ENCODE measurements around the gene F2R.
A peak's percentile ranks its signal among the peaks of the same experiment; 100 is the strongest.
"Not testable (repeated sequence)": the region's sequence is repeated elsewhere in the genome, so short reads cannot be mapped to it uniquely, and the experiment has no call there.

F2R gene

DNA sequence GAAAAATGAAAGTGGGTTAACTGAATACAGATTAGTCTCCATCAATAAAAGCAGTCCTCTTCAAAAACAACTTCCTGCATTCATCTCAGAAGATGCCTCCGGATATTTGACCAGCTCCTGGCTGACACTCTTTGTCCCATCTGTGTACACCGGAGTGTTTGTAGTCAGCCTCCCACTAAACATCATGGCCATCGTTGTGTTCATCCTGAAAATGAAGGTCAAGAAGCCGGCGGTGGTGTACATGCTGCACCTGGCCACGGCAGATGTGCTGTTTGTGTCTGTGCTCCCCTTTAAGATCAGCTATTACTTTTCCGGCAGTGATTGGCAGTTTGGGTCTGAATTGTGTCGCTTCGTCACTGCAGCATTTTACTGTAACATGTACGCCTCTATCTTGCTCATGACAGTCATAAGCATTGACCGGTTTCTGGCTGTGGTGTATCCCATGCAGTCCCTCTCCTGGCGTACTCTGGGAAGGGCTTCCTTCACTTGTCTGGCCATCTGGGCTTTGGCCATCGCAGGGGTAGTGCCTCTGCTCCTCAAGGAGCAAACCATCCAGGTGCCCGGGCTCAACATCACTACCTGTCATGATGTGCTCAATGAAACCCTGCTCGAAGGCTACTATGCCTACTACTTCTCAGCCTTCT, 16.6 kb downstream of the F2R start:
- WGBS, 2 experiments: 94 to 95% methylated on average over 15 of the region's 15 CpGs
- Histone ChIP-seq H3K36me3 (ENCODE audit: control insufficient read depth, insufficient read depth, low read length) (peaks cover 19% of the 10 kb centered on the region), H3K27me3 (ENCODE audit: control insufficient read depth, insufficient read depth, low read length, poor library complexity, severe bottlenecking) (no peaks in the 10 kb centered on the region), H3K9me3 (ENCODE audit: control insufficient read depth, low read length) (no peaks in the 10 kb centered on the region), H3K4me3 (ENCODE audit: insufficient read depth, low read depth, low read length) (no peak overlapping the region), H3K27ac (ENCODE audit: insufficient read depth, low read depth, low read length, poor library complexity, severe bottlenecking) (no peak overlapping the region), H3K4me1 (ENCODE audit: control insufficient read depth, insufficient read depth, low read length) (peaks cover 3% of the 10 kb centered on the region)

DNA sequence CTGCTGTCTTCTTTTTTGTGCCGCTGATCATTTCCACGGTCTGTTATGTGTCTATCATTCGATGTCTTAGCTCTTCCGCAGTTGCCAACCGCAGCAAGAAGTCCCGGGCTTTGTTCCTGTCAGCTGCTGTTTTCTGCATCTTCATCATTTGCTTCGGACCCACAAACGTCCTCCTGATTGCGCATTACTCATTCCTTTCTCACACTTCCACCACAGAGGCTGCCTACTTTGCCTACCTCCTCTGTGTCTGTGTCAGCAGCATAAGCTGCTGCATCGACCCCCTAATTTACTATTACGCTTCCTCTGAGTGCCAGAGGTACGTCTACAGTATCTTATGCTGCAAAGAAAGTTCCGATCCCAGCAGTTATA, 17.1 kb downstream of the F2R start:
- WGBS, 2 experiments: 95% methylated on average over 13 of the region's 13 CpGs

DNA sequence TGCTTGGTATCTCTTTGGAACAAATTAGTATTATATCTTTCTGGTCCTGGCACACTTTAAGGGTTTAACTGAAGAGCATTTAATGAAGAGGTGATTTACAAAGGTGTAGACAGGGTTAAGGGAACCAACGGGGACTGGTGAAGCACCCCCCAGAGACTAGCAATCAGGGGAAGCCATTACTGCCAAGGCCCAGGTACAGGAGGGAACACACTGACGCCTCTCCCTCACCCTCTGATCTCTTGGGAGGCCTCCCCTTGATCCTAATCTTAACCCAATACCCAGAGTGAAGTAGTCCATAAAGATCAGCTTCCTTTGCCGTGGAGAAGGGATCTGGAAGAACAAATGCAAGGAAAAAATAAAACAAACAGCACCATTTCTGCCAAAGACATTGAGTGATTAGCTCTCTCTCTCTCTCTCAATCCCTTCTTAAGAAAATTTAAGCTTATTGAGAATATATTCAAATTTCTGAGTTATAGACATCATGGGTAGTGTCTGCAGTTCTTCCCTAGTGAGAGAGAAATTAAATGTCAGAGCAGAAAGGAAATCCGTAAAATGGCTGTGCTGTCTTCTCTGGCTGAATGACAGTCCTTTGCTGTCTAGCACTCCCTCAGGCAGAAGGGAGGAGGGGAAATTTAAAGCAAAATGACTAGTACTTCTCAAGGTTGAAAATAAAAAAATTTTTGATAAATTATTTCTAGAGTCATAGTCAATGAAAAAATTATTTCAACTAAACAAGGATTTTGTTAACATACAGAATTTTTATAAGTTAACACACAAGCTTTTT, 20.0 kb downstream of the F2R start:
- Histone ChIP-seq H3K4me1 (ENCODE audit: control insufficient read depth, insufficient read depth, low read length) (peaks cover 3% of the 10 kb centered on the region), H3K9me3 (ENCODE audit: control insufficient read depth, low read length) (no peaks in the 10 kb centered on the region), H3K36me3 (ENCODE audit: control insufficient read depth, insufficient read depth, low read length) (peaks cover 11% of the 10 kb centered on the region), H3K27me3 (ENCODE audit: control insufficient read depth, insufficient read depth, low read length, poor library complexity, severe bottlenecking) (no peaks in the 10 kb centered on the region), H3K27ac (ENCODE audit: insufficient read depth, low read depth, low read length, poor library complexity, severe bottlenecking) (peak overlapping the region; percentile 50), H3K4me3 (ENCODE audit: insufficient read depth, low read depth, low read length) (no peak overlapping the region)
- 74 to 84% methylated on average over 4 of the region's 4 CpGs for WGBS, 2 experiments

More for the DNA sequence above, 17.1 kb downstream of the F2R start:
- Histone ChIP-seq H3K36me3 (ENCODE audit: control insufficient read depth, insufficient read depth, low read length) (peaks cover 19% of the 10 kb centered on the region), H3K27ac (ENCODE audit: insufficient read depth, low read depth, low read length, poor library complexity, severe bottlenecking) (no peak overlapping the region), H3K4me3 (ENCODE audit: insufficient read depth, low read depth, low read length) (no peak overlapping the region), H3K9me3 (ENCODE audit: control insufficient read depth, low read length) (no peaks in the 10 kb centered on the region), H3K4me1 (ENCODE audit: control insufficient read depth, insufficient read depth, low read length) (peaks cover 3% of the 10 kb centered on the region), H3K27me3 (ENCODE audit: control insufficient read depth, insufficient read depth, low read length, poor library complexity, severe bottlenecking) (no peaks in the 10 kb centered on the region)

DNA sequence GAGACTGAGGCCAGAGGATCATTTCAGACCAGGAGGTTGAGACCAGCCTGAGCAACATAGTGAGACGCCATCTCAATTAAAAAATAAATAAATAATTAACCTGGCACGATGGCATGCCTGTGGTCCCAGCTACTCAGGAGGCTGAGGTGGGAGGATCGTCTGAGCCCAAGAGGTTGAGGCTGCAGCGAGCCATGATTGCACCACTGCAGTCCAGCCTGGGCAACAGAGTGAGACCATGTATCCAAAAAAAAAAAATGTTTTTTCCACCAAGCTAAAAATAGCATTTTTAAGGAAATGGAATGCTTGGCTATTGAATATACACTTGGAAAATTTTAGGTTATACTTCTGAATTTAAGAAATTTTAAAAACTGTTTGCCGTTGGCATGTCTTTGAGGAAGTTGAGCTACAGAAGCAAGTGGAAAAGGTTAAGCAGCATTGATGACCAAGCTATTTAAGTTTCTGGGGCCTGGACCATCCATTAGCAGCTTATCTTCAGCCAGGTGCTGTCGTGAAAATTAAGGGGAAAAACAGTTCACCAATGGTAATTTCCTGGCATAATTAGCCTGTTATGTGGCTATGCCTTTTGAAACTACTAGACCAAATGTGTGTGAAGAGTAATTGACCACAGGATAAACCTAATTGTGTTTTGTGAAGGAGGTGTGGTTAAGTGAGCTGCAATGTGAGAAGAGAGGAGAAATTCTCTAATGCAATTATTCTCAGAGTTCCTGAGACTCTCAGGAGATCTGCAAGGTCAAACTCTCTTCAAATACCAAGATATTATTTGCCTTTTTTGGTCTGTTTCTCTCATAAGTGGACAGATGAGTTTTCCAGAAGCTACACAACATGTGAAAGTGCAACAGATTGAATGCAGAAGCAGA, 21.0 kb downstream of the F2R start:
- peaks cover 3% of the 10 kb centered on the region for H3K4me1 ChIP-seq (ENCODE audit: control insufficient read depth, insufficient read depth, low read length)
- H3K9me3 ChIP-seq (ENCODE audit: control insufficient read depth, low read length): no peaks in the 10 kb centered on the region
- no peak overlapping the region for H3K4me3 ChIP-seq (ENCODE audit: insufficient read depth, low read depth, low read length)
- 94 to 95% methylated on average over 6 of the region's 6 CpGs for WGBS, 2 experiments
- H3K27me3 ChIP-seq (ENCODE audit: control insufficient read depth, insufficient read depth, low read length, poor library complexity, severe bottlenecking): no peaks in the 10 kb centered on the region
- no peak overlapping the region for H3K27ac ChIP-seq (ENCODE audit: insufficient read depth, low read depth, low read length, poor library complexity, severe bottlenecking)
- peaks cover 11% of the 10 kb centered on the region for H3K36me3 ChIP-seq (ENCODE audit: control insufficient read depth, insufficient read depth, low read length)

DNA sequence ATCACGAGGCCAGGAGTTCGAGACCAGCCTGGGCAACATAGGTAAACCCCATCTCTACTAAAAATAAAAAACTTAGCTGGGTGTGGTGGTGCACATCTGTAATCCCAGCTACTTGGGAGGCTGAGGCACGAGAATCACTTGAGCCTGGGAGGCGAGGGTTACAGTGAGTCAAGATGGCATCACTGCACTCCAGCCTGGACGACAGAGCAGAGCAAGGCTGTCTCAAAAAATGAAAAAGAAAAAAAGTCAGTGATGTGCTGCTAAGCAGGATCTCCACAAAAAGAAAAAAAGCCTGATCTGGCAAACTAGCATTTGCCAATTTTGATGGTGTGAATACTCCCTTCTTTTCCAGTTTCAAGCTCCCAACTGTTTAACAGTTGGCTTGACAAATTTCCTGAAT, 21.9 kb downstream of the F2R start:
- peaks cover 3% of the 10 kb centered on the region for H3K4me1 ChIP-seq (ENCODE audit: control insufficient read depth, insufficient read depth, low read length)
- H3K9me3 ChIP-seq (ENCODE audit: control insufficient read depth, low read length): no peaks in the 10 kb centered on the region
- 90 to 91% methylated on average over 5 of the region's 5 CpGs for WGBS, 2 experiments
- H3K36me3 ChIP-seq (ENCODE audit: control insufficient read depth, insufficient read depth, low read length): peaks cover 5% of the 10 kb centered on the region
- no peak overlapping the region for H3K4me3 ChIP-seq (ENCODE audit: insufficient read depth, low read depth, low read length)
- no peak overlapping the region for H3K27ac ChIP-seq (ENCODE audit: insufficient read depth, low read depth, low read length, poor library complexity, severe bottlenecking)
- H3K27me3 ChIP-seq (ENCODE audit: control insufficient read depth, insufficient read depth, low read length, poor library complexity, severe bottlenecking): no peaks in the 10 kb centered on the region

DNA sequence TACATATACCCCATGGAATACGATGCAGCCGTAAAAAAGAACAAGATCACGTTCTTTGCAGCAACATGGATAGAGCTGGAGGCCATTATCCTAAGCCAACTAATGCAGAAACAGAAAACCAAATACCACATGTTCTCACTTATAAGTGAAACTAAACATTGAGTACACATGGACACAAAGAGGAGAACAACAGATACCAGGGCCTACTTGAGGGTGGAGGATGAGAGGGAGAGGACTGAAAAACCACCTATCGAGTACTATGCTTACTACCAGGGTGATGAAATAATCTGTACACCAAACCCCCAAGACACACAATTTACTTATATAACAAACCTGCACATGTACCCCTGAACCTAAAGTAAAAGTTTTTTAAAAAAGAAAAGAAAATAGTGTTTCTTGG, 25.6 kb downstream of the F2R start:
- H3K4me3 ChIP-seq (ENCODE audit: insufficient read depth, low read depth, low read length); H3K27me3 ChIP-seq (ENCODE audit: control insufficient read depth, insufficient read depth, low read length, poor library complexity, severe bottlenecking); H3K4me1 ChIP-seq (ENCODE audit: control insufficient read depth, insufficient read depth, low read length); H3K27ac ChIP-seq (ENCODE audit: insufficient read depth, low read depth, low read length, poor library complexity, severe bottlenecking); H3K9me3 ChIP-seq (ENCODE audit: control insufficient read depth, low read length); H3K36me3 ChIP-seq (ENCODE audit: control insufficient read depth, insufficient read depth, low read length): not testable (repeated sequence)
- WGBS, 2 experiments: 97% methylated on average over 3 of the region's 4 CpGs

DNA sequence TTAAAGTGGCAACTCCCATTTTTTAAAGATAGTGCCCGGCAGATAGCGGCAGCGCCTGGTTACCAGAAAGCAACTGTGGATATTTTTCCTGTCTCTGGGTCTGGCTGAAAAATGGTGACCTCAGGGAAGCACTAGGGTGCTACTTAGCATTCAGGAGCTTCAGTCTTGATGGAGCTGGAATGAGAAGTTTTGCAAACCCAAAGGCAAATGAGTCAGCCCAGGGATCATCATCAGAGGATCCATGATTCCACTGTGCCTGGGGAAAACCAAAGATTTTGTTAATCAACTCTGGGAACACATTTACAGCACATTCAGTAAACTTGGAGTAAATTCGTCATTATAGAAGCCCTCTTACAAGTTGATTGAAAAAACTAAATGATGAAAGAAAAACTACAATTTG, 26.7 kb downstream of the F2R start:
- Histone ChIP-seq H3K27me3 (ENCODE audit: control insufficient read depth, insufficient read depth, low read length, poor library complexity, severe bottlenecking) (no peaks in the 10 kb centered on the region), H3K36me3 (ENCODE audit: control insufficient read depth, insufficient read depth, low read length) (no peaks in the 10 kb centered on the region), H3K27ac (ENCODE audit: insufficient read depth, low read depth, low read length, poor library complexity, severe bottlenecking) (no peak overlapping the region), H3K4me1 (ENCODE audit: control insufficient read depth, insufficient read depth, low read length) (no peaks in the 10 kb centered on the region), H3K4me3 (ENCODE audit: insufficient read depth, low read depth, low read length) (no peak overlapping the region), H3K9me3 (ENCODE audit: control insufficient read depth, low read length) (no peaks in the 10 kb centered on the region)
- WGBS, 2 experiments: 87 to 93% methylated on average over 4 of the region's 4 CpGs

DNA sequence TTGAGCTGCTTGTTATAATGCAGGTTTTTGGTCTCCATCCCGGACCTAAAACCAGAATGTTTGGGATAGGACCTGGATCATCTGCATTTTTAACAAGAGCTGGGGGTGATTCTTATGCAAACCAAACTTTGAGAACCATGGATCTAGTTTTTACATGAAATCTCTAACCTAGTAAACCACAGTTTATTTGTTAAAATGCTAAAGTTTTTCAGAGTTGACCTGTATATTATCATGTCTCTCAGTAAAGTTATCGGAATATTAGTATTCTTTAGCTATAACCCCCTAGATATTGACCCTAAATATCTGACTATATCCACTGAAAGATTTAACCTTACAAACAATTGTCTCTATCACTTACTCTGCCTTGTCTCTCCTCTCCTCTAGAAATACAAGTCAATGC, 28.7 kb downstream of the F2R start:
- H3K36me3 ChIP-seq (ENCODE audit: control insufficient read depth, insufficient read depth, low read length): no peaks in the 10 kb centered on the region
- no peak overlapping the region for H3K4me3 ChIP-seq (ENCODE audit: insufficient read depth, low read depth, low read length)
- H3K4me1 ChIP-seq (ENCODE audit: control insufficient read depth, insufficient read depth, low read length): no peaks in the 10 kb centered on the region
- no peak overlapping the region for H3K27ac ChIP-seq (ENCODE audit: insufficient read depth, low read depth, low read length, poor library complexity, severe bottlenecking)
- WGBS, 2 experiments: 66 to 83% methylated on average over 1 to 2 of the region's 2 CpGs
- no peaks in the 10 kb centered on the region for H3K27me3 ChIP-seq (ENCODE audit: control insufficient read depth, insufficient read depth, low read length, poor library complexity, severe bottlenecking)
- no peaks in the 10 kb centered on the region for H3K9me3 ChIP-seq (ENCODE audit: control insufficient read depth, low read length)

DNA sequence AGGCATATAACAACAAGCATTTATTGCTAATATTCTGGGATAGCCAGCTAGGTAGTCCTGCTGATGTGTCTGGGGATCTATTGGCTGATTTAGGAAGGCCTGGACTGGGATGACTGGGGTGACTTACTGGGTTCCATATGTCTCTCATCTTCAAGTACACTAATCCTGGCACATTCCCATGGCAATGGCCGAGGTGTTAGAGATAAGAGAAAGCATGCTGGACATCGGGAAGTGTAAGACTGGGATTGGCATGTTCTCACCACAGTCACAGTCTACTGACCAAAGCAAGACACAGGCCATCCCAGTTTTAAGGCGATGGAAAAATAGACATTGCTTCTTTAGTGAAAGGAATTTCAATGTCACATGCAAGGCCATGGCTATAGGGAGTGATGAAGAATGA, 29.7 kb downstream of the F2R start:
- Histone ChIP-seq H3K27ac (ENCODE audit: insufficient read depth, low read depth, low read length, poor library complexity, severe bottlenecking) (no peak overlapping the region), H3K36me3 (ENCODE audit: control insufficient read depth, insufficient read depth, low read length) (no peaks in the 10 kb centered on the region), H3K4me1 (ENCODE audit: control insufficient read depth, insufficient read depth, low read length) (no peaks in the 10 kb centered on the region), H3K27me3 (ENCODE audit: control insufficient read depth, insufficient read depth, low read length, poor library complexity, severe bottlenecking) (no peaks in the 10 kb centered on the region), H3K4me3 (ENCODE audit: insufficient read depth, low read depth, low read length) (no peak overlapping the region), H3K9me3 (ENCODE audit: control insufficient read depth, low read length) (no peaks in the 10 kb centered on the region)
- 96% methylated on average over 3 of the region's 3 CpGs for WGBS, 2 experiments

DNA sequence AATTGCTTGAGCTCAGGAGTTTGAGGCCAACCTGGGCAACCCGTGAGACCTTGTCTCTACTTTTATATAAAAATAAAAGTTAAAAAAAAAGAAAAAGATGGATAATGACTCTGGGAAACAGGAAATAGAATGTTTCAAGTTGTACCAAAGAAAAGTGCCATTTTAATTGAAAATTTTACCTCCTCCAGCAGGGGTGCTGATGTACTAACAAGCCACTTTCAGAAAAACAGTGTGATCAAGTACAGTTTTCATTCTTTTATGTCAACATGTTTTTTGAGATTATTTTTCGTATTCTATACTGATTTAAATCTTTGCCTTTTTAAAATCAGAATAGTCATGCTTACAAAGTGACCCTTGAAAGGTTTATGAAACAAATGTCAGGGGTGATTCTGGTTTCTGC, 30.8 kb downstream of the F2R start:
- 83% methylated on average over 1 of the region's 2 CpGs; no CpG with 5 or more reads in 1 of the 2 experiments for WGBS, 2 experiments
- H3K4me1 ChIP-seq (ENCODE audit: control insufficient read depth, insufficient read depth, low read length): no peaks in the 10 kb centered on the region

More for the DNA sequence above, 30.8 kb downstream of the F2R start:
- H3K27ac ChIP-seq (ENCODE audit: insufficient read depth, low read depth, low read length, poor library complexity, severe bottlenecking): no peak overlapping the region
- no peaks in the 10 kb centered on the region for H3K27me3 ChIP-seq (ENCODE audit: control insufficient read depth, insufficient read depth, low read length, poor library complexity, severe bottlenecking)
- no peaks in the 10 kb centered on the region for H3K36me3 ChIP-seq (ENCODE audit: control insufficient read depth, insufficient read depth, low read length)
- H3K9me3 ChIP-seq (ENCODE audit: control insufficient read depth, low read length): no peaks in the 10 kb centered on the region
- H3K4me3 ChIP-seq (ENCODE audit: insufficient read depth, low read depth, low read length): no peak overlapping the region

Data from ectodermal cell (in vitro differentiated cells).